GM19351 (cell line): Measurements from ENCODE around the gene PAK2.
A peak's percentile ranks its signal among the peaks of the same experiment; 100 is the strongest.
"Not testable (repeated sequence)": the region's sequence is repeated elsewhere in the genome, so short reads cannot be mapped to it uniquely, and the experiment has no call there.

Experiments
- ATAC-seq: cut with Tn5 transposase; IDR thresholded peaks from one replicate; pipeline ENCODE4 v1.9.1; 2021; ENCODE audit warnings: mild to moderate bottlenecking, moderate library complexity; ENCODE audit not compliant: unreplicated experiment

PAK2 gene

GRCh38 chr3:196778755-196779154, 39.1 kb downstream of the PAK2 start:
- ATAC-seq: no peak

GRCh38 chr3:196782511-196782910, 42.9 kb downstream of the PAK2 start:
- no peak for ATAC-seq

- no peak for ATAC-seq
Measured at GRCh38 chr3:196788528-196788927, 48.9 kb downstream of the PAK2 start.

- no peak for ATAC-seq
Measured at GRCh38 chr3:196789885-196790359, 50.3 kb downstream of the PAK2 start.

GRCh38 chr3:196790636-196791035, 51.0 kb downstream of the PAK2 start:
- ATAC-seq: no peak

GRCh38 chr3:196792771-196793170, 53.1 kb downstream of the PAK2 start:
- no peak for ATAC-seq

- no peak for ATAC-seq
Measured at GRCh38 chr3:196793246-196793645, 53.6 kb downstream of the PAK2 start.

GRCh38 chr3:196794467-196794866, 54.8 kb downstream of the PAK2 start:
- no peak for ATAC-seq

GRCh38 chr3:196796317-196796716, 56.7 kb downstream of the PAK2 start:
- ATAC-seq: no peak

- no peak for ATAC-seq
Measured at GRCh38 chr3:196800742-196801434, 61.2 kb downstream of the PAK2 start.

GRCh38 chr3:196803891-196804468, 64.3 kb downstream of the PAK2 start:
- no peak for ATAC-seq

- no peak for ATAC-seq
Measured at GRCh38 chr3:196804773-196805172, 65.1 kb downstream of the PAK2 start.

- no peak for ATAC-seq
Measured at GRCh38 chr3:196810963-196811581, 71.4 kb downstream of the PAK2 start.

- no peak for ATAC-seq
Measured at GRCh38 chr3:196812853-196813252, 73.2 kb downstream of the PAK2 start.

- no peak for ATAC-seq
Measured at GRCh38 chr3:196813903-196814302, 74.2 kb downstream of the PAK2 start.

- ATAC-seq: no peak
Measured at GRCh38 chr3:196821806-196822355, 82.2 kb downstream of the PAK2 start.

- not testable (repeated sequence) for ATAC-seq
Measured at GRCh38 chr3:196829651-196830050, 90.0 kb downstream of the PAK2 start.

GRCh38 chr3:196835086-196835485, 95.4 kb downstream of the PAK2 start:
- no peak for ATAC-seq

- not testable (repeated sequence) for ATAC-seq
Measured at GRCh38 chr3:196836626-196837025, 97.0 kb downstream of the PAK2 start.

- ATAC-seq: peak; percentile 53
Measured at GRCh38 chr3:196837819-196838420, 98.3 kb downstream of the PAK2 start.

GRCh38 chr3:196839351-196839750, 99.7 kb downstream of the PAK2 start:
- not testable (repeated sequence) for ATAC-seq
